ENCODE measurements around the gene SMC6. TPM values are rescaled to one million over a fixed set of nuclear protein-coding genes. Genes with fewer than 3 reads are reported as not detected.

SMC6 gene
- total RNA-seq, 1 experiment from 2014 or later, result 46.7 TPM

DNA sequence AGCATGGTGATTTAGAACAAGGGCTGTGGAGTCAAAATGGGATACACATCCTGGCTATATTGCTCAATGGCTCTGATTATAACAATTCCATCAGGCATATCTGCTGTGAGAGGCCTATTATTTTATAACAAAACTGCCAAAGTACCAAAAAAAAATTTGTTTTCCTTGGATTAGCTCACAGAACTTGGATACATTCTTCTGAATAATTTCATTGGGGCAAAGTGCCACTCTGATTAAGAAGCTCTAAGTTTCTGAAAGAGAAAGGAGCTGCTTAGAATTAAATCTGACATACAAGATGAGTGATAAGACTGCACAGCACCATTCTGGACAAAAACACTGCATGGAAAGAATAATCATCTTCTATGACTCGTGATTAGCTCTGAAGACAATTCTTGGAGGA is 85.7 kb downstream of the SMC6 start (continued):
- TF ChIP-seq, protein P1, sequence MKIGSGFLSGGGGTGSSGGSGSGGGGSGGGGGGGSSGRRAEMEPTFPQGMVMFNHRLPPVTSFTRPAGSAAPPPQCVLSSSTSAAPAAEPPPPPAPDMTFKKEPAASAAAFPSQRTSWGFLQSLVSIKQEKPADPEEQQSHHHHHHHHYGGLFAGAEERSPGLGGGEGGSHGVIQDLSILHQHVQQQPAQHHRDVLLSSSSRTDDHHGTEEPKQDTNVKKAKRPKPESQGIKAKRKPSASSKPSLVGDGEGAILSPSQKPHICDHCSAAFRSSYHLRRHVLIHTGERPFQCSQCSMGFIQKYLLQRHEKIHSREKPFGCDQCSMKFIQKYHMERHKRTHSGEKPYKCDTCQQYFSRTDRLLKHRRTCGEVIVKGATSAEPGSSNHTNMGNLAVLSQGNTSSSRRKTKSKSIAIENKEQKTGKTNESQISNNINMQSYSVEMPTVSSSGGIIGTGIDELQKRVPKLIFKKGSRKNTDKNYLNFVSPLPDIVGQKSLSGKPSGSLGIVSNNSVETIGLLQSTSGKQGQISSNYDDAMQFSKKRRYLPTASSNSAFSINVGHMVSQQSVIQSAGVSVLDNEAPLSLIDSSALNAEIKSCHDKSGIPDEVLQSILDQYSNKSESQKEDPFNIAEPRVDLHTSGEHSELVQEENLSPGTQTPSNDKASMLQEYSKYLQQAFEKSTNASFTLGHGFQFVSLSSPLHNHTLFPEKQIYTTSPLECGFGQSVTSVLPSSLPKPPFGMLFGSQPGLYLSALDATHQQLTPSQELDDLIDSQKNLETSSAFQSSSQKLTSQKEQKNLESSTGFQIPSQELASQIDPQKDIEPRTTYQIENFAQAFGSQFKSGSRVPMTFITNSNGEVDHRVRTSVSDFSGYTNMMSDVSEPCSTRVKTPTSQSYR (CRISPR knock-in tag; IDR thresholded peaks at IDR 0.05), result no peak
- no peak for TF ChIP-seq CREM (CRISPR knock-in tag; IDR thresholded peaks at IDR 0.05)
- TF ChIP-seq ZNF396 (CRISPR knock-in tag; IDR thresholded peaks at IDR 0.05; ENCODE audit: borderline replicate concordance), result no peak
- TF ChIP-seq, protein P2, sequence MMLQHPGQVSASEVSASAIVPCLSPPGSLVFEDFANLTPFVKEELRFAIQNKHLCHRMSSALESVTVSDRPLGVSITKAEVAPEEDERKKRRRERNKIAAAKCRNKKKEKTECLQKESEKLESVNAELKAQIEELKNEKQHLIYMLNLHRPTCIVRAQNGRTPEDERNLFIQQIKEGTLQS (CRISPR knock-in tag; conservative IDR thresholded peaks at IDR 0.05), result no peak
- no peak for TF ChIP-seq ZNF263 (CRISPR knock-in tag; IDR thresholded peaks at IDR 0.05; ENCODE audit: low read depth)

DNA sequence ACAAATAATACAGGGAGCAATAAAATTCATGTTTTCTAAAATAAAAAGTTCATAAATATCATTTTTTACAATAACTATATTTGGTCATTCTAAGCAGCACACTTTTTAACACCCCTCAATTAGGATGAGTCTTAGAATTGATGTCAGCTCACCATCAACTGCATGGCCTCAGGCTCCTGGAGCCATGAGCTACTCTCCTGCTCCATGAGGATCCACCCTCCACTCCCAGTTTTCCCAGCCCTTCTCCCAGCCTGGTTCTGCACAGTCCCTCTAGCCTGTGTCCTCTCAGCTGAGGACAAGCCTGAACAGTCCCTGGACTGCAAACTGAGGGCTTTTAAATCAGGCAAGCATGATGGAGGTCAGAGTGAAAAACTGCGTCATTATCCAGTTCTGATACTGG is 89.1 kb downstream of the SMC6 start:
- no peak for TF ChIP-seq GRHL2 (CRISPR knock-in tag; IDR thresholded peaks at IDR 0.05; ENCODE audit: insufficient replicate concordance, severe bottlenecking)
- TF ChIP-seq, protein P3, sequence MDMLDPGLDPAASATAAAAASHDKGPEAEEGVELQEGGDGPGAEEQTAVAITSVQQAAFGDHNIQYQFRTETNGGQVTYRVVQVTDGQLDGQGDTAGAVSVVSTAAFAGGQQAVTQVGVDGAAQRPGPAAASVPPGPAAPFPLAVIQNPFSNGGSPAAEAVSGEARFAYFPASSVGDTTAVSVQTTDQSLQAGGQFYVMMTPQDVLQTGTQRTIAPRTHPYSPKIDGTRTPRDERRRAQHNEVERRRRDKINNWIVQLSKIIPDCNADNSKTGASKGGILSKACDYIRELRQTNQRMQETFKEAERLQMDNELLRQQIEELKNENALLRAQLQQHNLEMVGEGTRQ (CRISPR knock-in tag; IDR thresholded peaks at IDR 0.05), result no peak
- TF ChIP-seq CREB1 (CRISPR knock-in tag; IDR thresholded peaks at IDR 0.05), result no peak
- no peak for TF ChIP-seq GABPB1 (CRISPR knock-in tag; IDR thresholded peaks at IDR 0.05)
- TF ChIP-seq, protein P4, sequence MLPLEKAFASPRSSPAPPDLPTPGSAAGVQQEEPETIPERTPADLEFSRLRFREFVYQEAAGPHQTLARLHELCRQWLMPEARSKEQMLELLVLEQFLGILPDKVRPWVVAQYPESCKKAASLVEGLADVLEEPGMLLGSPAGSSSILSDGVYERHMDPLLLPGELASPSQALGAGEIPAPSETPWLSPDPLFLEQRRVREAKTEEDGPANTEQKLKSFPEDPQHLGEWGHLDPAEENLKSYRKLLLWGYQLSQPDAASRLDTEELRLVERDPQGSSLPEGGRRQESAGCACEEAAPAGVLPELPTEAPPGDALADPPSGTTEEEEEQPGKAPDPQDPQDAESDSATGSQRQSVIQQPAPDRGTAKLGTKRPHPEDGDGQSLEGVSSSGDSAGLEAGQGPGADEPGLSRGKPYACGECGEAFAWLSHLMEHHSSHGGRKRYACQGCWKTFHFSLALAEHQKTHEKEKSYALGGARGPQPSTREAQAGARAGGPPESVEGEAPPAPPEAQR (CRISPR knock-in tag; IDR thresholded peaks at IDR 0.05), result no peak
- no peak for TF ChIP-seq ZNF219 (CRISPR knock-in tag; IDR thresholded peaks at IDR 0.05; ENCODE audit: borderline replicate concordance)
- TF ChIP-seq ZNF416 (CRISPR knock-in tag; IDR thresholded peaks at IDR 0.05), result no peak
- TF ChIP-seq MXD4 (CRISPR knock-in tag; IDR thresholded peaks at IDR 0.05; ENCODE audit: borderline replicate concordance), result no peak
- TF ChIP-seq, protein P5, sequence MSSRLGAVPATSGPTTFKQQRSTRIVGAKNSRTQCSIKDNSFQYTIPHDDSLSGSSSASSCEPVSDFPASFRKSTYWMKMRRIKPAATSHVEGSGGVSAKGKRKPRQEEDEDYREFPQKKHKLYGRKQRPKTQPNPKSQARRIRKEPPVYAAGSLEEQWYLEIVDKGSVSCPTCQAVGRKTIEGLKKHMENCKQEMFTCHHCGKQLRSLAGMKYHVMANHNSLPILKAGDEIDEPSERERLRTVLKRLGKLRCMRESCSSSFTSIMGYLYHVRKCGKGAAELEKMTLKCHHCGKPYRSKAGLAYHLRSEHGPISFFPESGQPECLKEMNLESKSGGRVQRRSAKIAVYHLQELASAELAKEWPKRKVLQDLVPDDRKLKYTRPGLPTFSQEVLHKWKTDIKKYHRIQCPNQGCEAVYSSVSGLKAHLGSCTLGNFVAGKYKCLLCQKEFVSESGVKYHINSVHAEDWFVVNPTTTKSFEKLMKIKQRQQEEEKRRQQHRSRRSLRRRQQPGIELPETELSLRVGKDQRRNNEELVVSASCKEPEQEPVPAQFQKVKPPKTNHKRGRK (CRISPR knock-in tag; IDR thresholded peaks at IDR 0.05; ENCODE audit: borderline replicate concordance), result no peak
- TF ChIP-seq, protein P6, sequence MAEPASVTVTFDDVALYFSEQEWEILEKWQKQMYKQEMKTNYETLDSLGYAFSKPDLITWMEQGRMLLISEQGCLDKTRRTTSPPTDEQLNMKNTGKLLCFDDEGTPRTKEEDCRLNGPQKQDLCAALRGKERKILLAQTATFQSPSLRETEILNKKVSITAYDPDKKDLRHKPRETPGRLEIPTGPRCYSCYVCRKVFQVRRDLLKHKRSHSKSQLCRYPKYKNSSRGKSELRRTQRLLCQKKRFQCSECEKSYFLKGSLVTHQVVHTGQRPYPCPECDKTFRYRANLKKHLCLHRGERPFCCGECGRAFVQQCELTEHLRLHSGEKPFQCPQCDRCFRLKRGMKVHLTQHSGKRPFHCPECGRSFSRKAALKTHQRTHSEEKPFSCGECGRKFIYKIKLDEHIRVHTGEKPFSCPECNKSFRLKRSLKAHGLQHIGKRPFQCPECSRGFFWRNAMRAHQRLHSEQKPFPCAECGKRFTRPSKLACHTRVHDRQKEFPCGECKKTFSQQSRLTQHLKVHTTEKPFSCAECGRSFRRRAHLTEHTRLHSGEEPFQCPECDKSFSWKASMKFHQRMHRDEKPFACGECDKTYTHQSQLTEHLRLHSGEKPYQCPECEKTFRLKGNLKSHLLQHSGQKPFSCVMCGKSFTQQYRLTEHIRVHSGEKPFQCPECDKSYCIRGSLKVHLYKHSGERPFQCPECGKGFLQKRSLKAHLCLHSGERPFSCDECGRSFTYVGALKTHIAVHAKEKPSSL (CRISPR knock-in tag; conservative IDR thresholded peaks at IDR 0.05), result no peak
- no peak for TF ChIP-seq PRRX2 (CRISPR knock-in tag; IDR thresholded peaks at IDR 0.05)
- TF ChIP-seq, protein P7, sequence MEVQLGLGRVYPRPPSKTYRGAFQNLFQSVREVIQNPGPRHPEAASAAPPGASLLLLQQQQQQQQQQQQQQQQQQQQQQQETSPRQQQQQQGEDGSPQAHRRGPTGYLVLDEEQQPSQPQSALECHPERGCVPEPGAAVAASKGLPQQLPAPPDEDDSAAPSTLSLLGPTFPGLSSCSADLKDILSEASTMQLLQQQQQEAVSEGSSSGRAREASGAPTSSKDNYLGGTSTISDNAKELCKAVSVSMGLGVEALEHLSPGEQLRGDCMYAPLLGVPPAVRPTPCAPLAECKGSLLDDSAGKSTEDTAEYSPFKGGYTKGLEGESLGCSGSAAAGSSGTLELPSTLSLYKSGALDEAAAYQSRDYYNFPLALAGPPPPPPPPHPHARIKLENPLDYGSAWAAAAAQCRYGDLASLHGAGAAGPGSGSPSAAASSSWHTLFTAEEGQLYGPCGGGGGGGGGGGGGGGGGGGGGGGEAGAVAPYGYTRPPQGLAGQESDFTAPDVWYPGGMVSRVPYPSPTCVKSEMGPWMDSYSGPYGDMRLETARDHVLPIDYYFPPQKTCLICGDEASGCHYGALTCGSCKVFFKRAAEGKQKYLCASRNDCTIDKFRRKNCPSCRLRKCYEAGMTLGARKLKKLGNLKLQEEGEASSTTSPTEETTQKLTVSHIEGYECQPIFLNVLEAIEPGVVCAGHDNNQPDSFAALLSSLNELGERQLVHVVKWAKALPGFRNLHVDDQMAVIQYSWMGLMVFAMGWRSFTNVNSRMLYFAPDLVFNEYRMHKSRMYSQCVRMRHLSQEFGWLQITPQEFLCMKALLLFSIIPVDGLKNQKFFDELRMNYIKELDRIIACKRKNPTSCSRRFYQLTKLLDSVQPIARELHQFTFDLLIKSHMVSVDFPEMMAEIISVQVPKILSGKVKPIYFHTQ (CRISPR knock-in tag; IDR thresholded peaks at IDR 0.05), result no peak
- no peak overlapping the region for H3K27ac Mint-ChIP-seq
- no peak overlapping the region for H3K4me3 Mint-ChIP-seq
- ATAC-seq (no peak), DNase-seq (ENCODE audit: low spot score) (no peak)
- H3K36me3 Mint-ChIP-seq, result peaks cover 40% of the 10 kb centered on the region
- peaks cover 8% of the 10 kb centered on the region; the same call in 1 of the 2 replicates for H3K4me1 Mint-ChIP-seq
- ChIA-PET CTCF (no interaction called here), POLR2A (interaction anchor here (1.3 kb wide), 1 partner anchor 121 kb away, joined by 3 read pairs; no protein-coding TSS in a partner anchor)
- no peaks in the 10 kb centered on the region for H3K27me3 Mint-ChIP-seq (ENCODE audit: low read depth)
- no peaks in the 10 kb centered on the region for H3K9me3 Mint-ChIP-seq
